Neural progenitor cell (in vitro differentiated cells): Measurements from ENCODE around the gene POLA2. TPM values are rescaled to one million over a fixed set of nuclear protein-coding genes. Genes with fewer than 3 reads are reported as not detected.

ENCODE experiments used
- DNase-seq: peaks from one replicate; pipeline ENCODE4 v3.0.0-alpha.2; 2016; ENCODE audit warnings: low spot score
- H2AFZ ChIP-seq: fragments of 200-600 bp; sonication (generic); replicated peaks from 2 replicates; pipeline ENCODE4 v1.6.1; 2016; ENCODE audit warnings: antibody characterized with exemption
- H3F3A ChIP-seq: fragments of 200-600 bp; sonication (generic); 2 replicates; pipeline ENCODE4 v1.6.1; 2016; ENCODE audit warnings: antibody characterized with exemption, low read depth
- H3K27ac ChIP-seq: fragments of 200-600 bp; sonication (generic); 2 replicates; pipeline ENCODE4 v1.5.1; 2016; ENCODE audit warnings: mild to moderate bottlenecking
- H3K27me3 ChIP-seq: fragments of 200-600 bp; sonication (generic); 2 replicates; pipeline ENCODE4 v1.6.1; 2016; ENCODE audit warnings: mild to moderate bottlenecking, moderate library complexity
- H3K36me3 ChIP-seq: fragments of 200-600 bp; sonication (generic); 2 replicates; pipeline ENCODE4 v1.5.1; 2016
- H3K4me1 ChIP-seq: fragments of 200-600 bp; sonication (generic); 2 replicates; pipeline ENCODE4 v1.6.1; 2016; ENCODE audit warnings: mixed run types
- H3K4me2 ChIP-seq: fragments of 200-600 bp; sonication (generic); 2 replicates; pipeline ENCODE4 v1.6.1; 2016
- H3K4me3 ChIP-seq: fragments of 200-600 bp; sonication (generic); 2 replicates; pipeline ENCODE4 v1.5.1; 2016
- H3K79me2 ChIP-seq: fragments of 200-600 bp; sonication (generic); 2 replicates; pipeline ENCODE4 v1.6.1; 2016; ENCODE audit warnings: low read depth
- H3K9ac ChIP-seq: fragments of 200-600 bp; sonication (generic); 2 replicates; pipeline ENCODE4 v1.6.1; 2016
- H3K9me3 ChIP-seq: fragments of 200-600 bp; sonication (generic); 2 replicates; pipeline ENCODE4 v1.5.1; 2016; ENCODE audit warnings: low read depth
- H4K20me1 ChIP-seq: fragments of 200-600 bp; sonication (generic); 2 replicates; pipeline ENCODE4 v1.6.1; 2016; ENCODE audit warnings: low read depth
- H3K27ac Mint-ChIP-seq: 3 replicates; pipeline ENCODE4 v1.8.0; 2021; ENCODE audit warnings: mixed read lengths
- H3K27me3 Mint-ChIP-seq: 2 replicates; pipeline ENCODE4 v1.8.0; 2022; ENCODE audit warnings: low read depth, mild to moderate bottlenecking, inconsistent platforms, moderate library complexity, mixed read lengths; ENCODE audit not compliant: insufficient read depth
- H3K36me3 Mint-ChIP-seq: 3 replicates; pipeline ENCODE4 v1.8.0; 2021; ENCODE audit warnings: mixed read lengths
- H3K4me1 Mint-ChIP-seq: 3 replicates; pipeline ENCODE4 v1.8.0; 2021; ENCODE audit warnings: mixed read lengths
- H3K4me3 Mint-ChIP-seq: 3 replicates; pipeline ENCODE4 v1.8.0; 2021; ENCODE audit warnings: mild to moderate bottlenecking, moderate library complexity, mixed read lengths
- H3K9me3 Mint-ChIP-seq: 3 replicates; pipeline ENCODE4 v1.8.0; 2020; ENCODE audit warnings: mixed read lengths
- CTCF ChIP-seq: fragments of 200-600 bp; sonication (generic); IDR thresholded peaks from 2 replicates; pipeline ENCODE4 v1.5.1; 2017; ENCODE audit warnings: antibody characterized with exemption, mild to moderate bottlenecking
- EZH2 ChIP-seq: fragments of 200-600 bp; sonication (generic); IDR thresholded peaks from 2 replicates; pipeline ENCODE4 v1.6.1; 2017; ENCODE audit warnings: antibody characterized with exemption, mild to moderate bottlenecking, moderate library complexity
- EZH2phosphoT487 ChIP-seq: fragments of 200-600 bp; sonication (generic); IDR thresholded peaks from 2 replicates; pipeline ENCODE4 v1.6.1; 2017; ENCODE audit warnings: antibody characterized with exemption
- total RNA-seq: library from RNA; depleted of rRNA; stranded (reverse); fragments of >200 nt; gene quantifications from 2 replicates; pipeline ENCODE4 v1.2.3, GENCODE V29; 2015; ENCODE audit warnings: low replicate concordance

Gene POLA2
- total RNA-seq, 1 donor from 2014 or later: 33.3 TPM

- Histone ChIP-seq H3K27me3 (no peaks in the 10 kb centered on the region), H3K27ac (no peak overlapping the region), H2AFZ (no peak overlapping the region), H3F3A (no peaks in the 10 kb centered on the region), H4K20me1 (no peaks in the 10 kb centered on the region), H3K4me3 (no peak overlapping the region), H3K36me3 (peaks cover 12% of the 10 kb centered on the region), H3K9me3 (no peaks in the 10 kb centered on the region), H3K9ac (no peak overlapping the region), H3K79me2 (no peaks in the 10 kb centered on the region), H3K4me1 (no peaks in the 10 kb centered on the region), H3K4me2 (no peak overlapping the region)
- no peak for DNase-seq
- H3K4me3 Mint-ChIP-seq: no peak overlapping the region
- peaks cover 7% of the 10 kb centered on the region for H3K4me1 Mint-ChIP-seq
- peaks cover 28% of the 10 kb centered on the region for H3K36me3 Mint-ChIP-seq
- H3K27me3 Mint-ChIP-seq: no peaks in the 10 kb centered on the region
- H3K9me3 Mint-ChIP-seq: no peaks in the 10 kb centered on the region
- H3K27ac Mint-ChIP-seq: no peak overlapping the region
- TF ChIP-seq CTCF: no peak
- no peak for TF ChIP-seq EZH2phosphoT487
- no peak for TF ChIP-seq EZH2
Observed at GRCh38 chr11:65280646-65281045, 18.9 kb downstream of the POLA2 start.

- H3K4me1 Mint-ChIP-seq: no peaks in the 10 kb centered on the region
- Histone ChIP-seq H4K20me1 (no peaks in the 10 kb centered on the region), H3K4me1 (no peaks in the 10 kb centered on the region), H3K9ac (no peak overlapping the region), H3K9me3 (no peaks in the 10 kb centered on the region), H3K4me3 (no peak overlapping the region), H3F3A (no peaks in the 10 kb centered on the region), H3K36me3 (peaks cover 4% of the 10 kb centered on the region), H3K79me2 (no peaks in the 10 kb centered on the region), H3K27me3 (no peaks in the 10 kb centered on the region), H3K4me2 (no peak overlapping the region), H3K27ac (no peak overlapping the region), H2AFZ (no peak overlapping the region)
- H3K27ac Mint-ChIP-seq: no peak overlapping the region
- no peaks in the 10 kb centered on the region for H3K9me3 Mint-ChIP-seq
- peaks cover 36% of the 10 kb centered on the region for H3K36me3 Mint-ChIP-seq
- H3K4me3 Mint-ChIP-seq: no peak overlapping the region
- TF ChIP-seq EZH2 (no peak), EZH2phosphoT487 (no peak), CTCF (no peak)
- no peak for DNase-seq
- H3K27me3 Mint-ChIP-seq: peaks cover 2% of the 10 kb centered on the region
Observed at GRCh38 chr11:65286686-65287085, 24.9 kb downstream of the POLA2 start.

- no peaks in the 10 kb centered on the region for H3K4me1 ChIP-seq
- H3K27ac ChIP-seq: no peak overlapping the region
- Mint-ChIP-seq H3K4me1 (no peaks in the 10 kb centered on the region), H3K27ac (no peak overlapping the region), H3K27me3 (peaks cover 2% of the 10 kb centered on the region), H3K36me3 (peaks cover 32% of the 10 kb centered on the region), H3K4me3 (no peak overlapping the region), H3K9me3 (no peaks in the 10 kb centered on the region)
- no peaks in the 10 kb centered on the region for H4K20me1 ChIP-seq
- no peaks in the 10 kb centered on the region for H3K79me2 ChIP-seq
- H3K4me3 ChIP-seq: no peak overlapping the region
- no peaks in the 10 kb centered on the region for H3K27me3 ChIP-seq
- no peaks in the 10 kb centered on the region for H3K9me3 ChIP-seq
- no peaks in the 10 kb centered on the region for H3F3A ChIP-seq
- H3K9ac ChIP-seq: no peak overlapping the region
- TF ChIP-seq CTCF (no peak), EZH2 (no peak), EZH2phosphoT487 (no peak)
- peaks cover 2% of the 10 kb centered on the region for H3K36me3 ChIP-seq
- DNase-seq: no peak
- no peak overlapping the region for H3K4me2 ChIP-seq
- H2AFZ ChIP-seq: no peak overlapping the region
Observed at GRCh38 chr11:65287601-65288000, 25.8 kb downstream of the POLA2 start.
